Spleen (tissue), 11 donors: ENCODE results near the gene TSC22D1. TPM values are rescaled to one million over a fixed set of nuclear protein-coding genes. Genes with fewer than 3 reads are reported as not detected.

ENCODE experiments used
- DNase-seq: peaks from one replicate; pipeline ENCODE4 v3.0.0-alpha.2; 2020
- H3K27ac ChIP-seq, 8 donors: fragments of 200-600 bp; sonication (generic) in 7 of 8; 1 replicate in 4 of 8; 2 replicates in 4 of 8; pipeline versions ENCODE4 v1.5.0 to v1.8.0; 2016 to 2021; ENCODE audit warnings: inconsistent platforms in 4 of 8, mild to moderate bottlenecking in 4 of 8, moderate library complexity in 1 of 8
- H3K27me3 ChIP-seq, 7 donors: fragments of 200-600 bp; sonication (generic) in 6 of 7; replicated peaks in 1 of 7; 1 replicate in 4 of 7; 2 replicates in 3 of 7; pipeline versions ENCODE4 v1.5.0 to v1.8.0; 2016 to 2021; ENCODE audit warnings: inconsistent platforms in 3 of 7, mild to moderate bottlenecking in 1 of 7
- H3K36me3 ChIP-seq, 6 donors: fragments of 200-600 bp; sonication (generic) in 5 of 6; 1 replicate in 4 of 6; 2 replicates in 2 of 6; pipeline versions ENCODE4 v1.5.0 to v1.8.0; 2016 to 2021; ENCODE audit warnings: inconsistent platforms in 2 of 6
- H3K4me1 ChIP-seq, 6 donors: fragments of 200-600 bp; sonication (generic) in 5 of 6; 1 replicate in 3 of 6; 2 replicates in 3 of 6; pipeline versions ENCODE4 v1.5.0 to v1.8.0; 2016 to 2021; ENCODE audit warnings: inconsistent platforms in 3 of 6
- H3K4me3 ChIP-seq, 8 donors: fragments of 200-600 bp; sonication (generic) in 7 of 8; 1 replicate in 4 of 8; 2 replicates in 4 of 8; pipeline versions ENCODE4 v1.5.0 to v1.8.0; 2016 to 2021; ENCODE audit warnings: inconsistent platforms in 4 of 8, mild to moderate bottlenecking in 4 of 8, moderate library complexity in 2 of 8
- H3K9me3 ChIP-seq, 8 donors: fragments of 200-600 bp; sonication (generic) in 7 of 8; 1 replicate in 4 of 8; 2 replicates in 4 of 8; pipeline versions ENCODE4 v1.5.0 to v1.8.0; 2016 to 2021; ENCODE audit warnings: inconsistent platforms in 4 of 8
- CTCF ChIP-seq, 11 experiments: fragments of 200-600 bp in 7 of 11; fragments of 450-650 bp in 4 of 11; sonication (generic) in 4 of 11; IDR thresholded peaks in 8 of 11; conservative IDR thresholded peaks in 3 of 11; 1 replicate in 7 of 11; 2 replicates in 4 of 11; pipeline versions ENCODE4 v1.4.0 to v1.8.0; 2016 to 2021; ENCODE audit warnings: antibody characterized with exemption in 11 of 11, inconsistent platforms in 4 of 11, mild to moderate bottlenecking in 1 of 11
- POLR2A ChIP-seq, 3 donors: fragments of 450-650 bp; IDR thresholded peaks; one replicate each; pipeline ENCODE4 v1.5.1; 2017; ENCODE audit warnings: antibody characterized with exemption in 3 of 3, mild to moderate bottlenecking in 1 of 3
- POLR2AphosphoS5 ChIP-seq, 3 donors: sonication (generic); formaldehyde crosslinking; IDR thresholded peaks; one replicate each; pipeline ENCODE4 v1.5.1; 2017; ENCODE audit warnings: antibody characterized with exemption in 3 of 3
- WGBS, 5 donors: extraction: QIAGEN DNeasy Blood & Tissue Kit in 3 of 5; methylation state at CpG; one replicate each; pipeline versions ENCODE4 v1.1.5 to v1.1.7; 2013 to 2018; 5-methylcytosine and 5-hydroxymethylcytosine counted together
- intact Hi-C: fragments of 100-400 bp; cut with DNase I; formaldehyde crosslinking; loops from one replicate; pipeline ENCODE4 v1.15.0; 2023; ENCODE audit warnings: low total_unique reads
- polyA plus RNA-seq, 3 donors: library from polyadenylated mRNA; stranded (reverse); fragments of 200-250 nt; gene quantifications; one replicate each; pipeline ENCODE4 v1.2.1, GENCODE V29; 2013
- total RNA-seq, 7 donors: library from RNA; depleted of rRNA in 3 of 7; stranded (reverse); fragments of >200 nt in 3 of 7; fragmentation: NEBNext Ultra II Directional in 4 of 7; extraction: Animal tissue kit (Norgen Biotek cat#: 25700) in 4 of 7; gene quantifications; one replicate each; pipeline versions ENCODE4 v1.1.0 to v1.2.1, GENCODE V29; 2016 to 2021
- donor health status: healthy with polysubstance abuse.
- donor health status: DM: no; HTN: no; CAD: no; lungs with moderate emphysema.
- donor health status: DM: no; HTN: no; CAD: no.
- donor health status: Bipolar disorder and iron deficiency.
- donor health status: healthy.
- donor health status: DM: no; HTN: no; CAD: no.
- donor health status: DM: yes; HTN: yes; CAD: no.

Gene TSC22D1
- total and polyA plus RNA-seq, 10 donors, result 14.3 to 66.3 (median 42.6) TPM

DNA sequence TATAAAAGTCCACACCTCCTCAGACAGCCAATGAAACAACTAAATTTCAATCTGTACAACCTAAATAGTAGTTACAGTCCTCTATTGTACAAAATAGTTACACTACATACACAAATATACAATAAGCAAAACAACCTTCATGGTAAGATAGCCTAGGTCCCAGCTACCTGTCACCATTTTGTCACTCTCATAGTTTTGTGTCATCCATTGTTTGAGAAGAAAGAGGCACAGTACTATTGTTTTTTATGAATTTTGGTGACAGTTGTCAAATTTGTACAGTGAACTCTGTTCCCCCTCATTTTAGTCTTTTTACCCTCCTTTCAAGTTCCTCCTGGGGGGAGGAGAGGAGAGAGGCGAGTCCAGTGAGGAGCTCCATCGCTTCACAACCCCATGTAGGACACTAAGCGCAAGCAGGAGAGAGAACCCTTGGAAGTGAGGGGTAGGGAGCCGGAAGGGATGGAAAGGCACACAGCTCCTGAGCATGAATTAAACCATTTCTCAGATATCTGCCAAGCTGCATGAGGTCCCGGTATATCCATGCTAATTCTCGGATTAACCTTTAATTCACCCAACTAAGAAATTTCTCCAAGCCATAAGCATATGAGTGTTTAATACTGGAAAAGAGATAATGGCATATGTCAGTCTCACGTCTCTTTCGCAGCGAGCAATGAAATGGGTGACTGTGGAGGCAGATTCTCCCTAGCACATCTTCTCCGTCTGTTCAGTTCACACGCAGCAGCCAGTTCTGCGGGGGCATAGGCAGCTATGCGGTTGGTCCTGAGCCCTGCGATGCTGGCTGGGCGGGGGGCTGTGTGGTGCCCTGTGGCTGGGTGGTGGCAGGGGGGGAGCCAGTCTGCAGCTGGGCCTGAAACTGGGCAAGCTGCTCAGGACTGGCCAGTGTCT lies 142.0 kb downstream of the TSC22D1 start:
- Histone ChIP-seq H3K4me1 (peaks cover 13 to 48% (median 35%) of the 10 kb centered on the region in 6 donors), H3K27me3 (peaks cover 0 to 21% (median 0%) of the 10 kb centered on the region in 7 donors), H3K4me3 (peak overlapping the region in 4 of 8 donors; percentile 50 to 77 (median 54)), H3K9me3 (no peaks in the 10 kb centered on the region), H3K36me3 (peaks cover 0 to 21% (median 5%) of the 10 kb centered on the region in 6 donors), H3K27ac (peak overlapping the region in 7 of 8 donors; percentile 56 to 90 (median 86))
- DNase-seq, result peak; percentile 83
- intact Hi-C loops, result no loop called here
- TF ChIP-seq POLR2AphosphoS5 (IDR thresholded peaks at IDR 0.05), result no peak
- no peak for TF ChIP-seq CTCF (IDR thresholded peaks at IDR 0.05 in 8 of 11, conservative IDR thresholded peaks at IDR 0.05 in 3 of 11)
- 85 to 95% (median 91%) methylated on average over 14 to 15 of the region's 15 CpGs for WGBS, 5 donors

GRCh38 chr13:44432650-44433049 lies 143.5 kb downstream of the TSC22D1 start:
- no peak overlapping the region for H3K27ac ChIP-seq
- peaks cover 10 to 43% (median 30%) of the 10 kb centered on the region in 6 donors for H3K4me1 ChIP-seq
- 79 to 89% (median 88%) methylated on average over 5 of the region's 5 CpGs for WGBS, 5 donors
- H3K36me3 ChIP-seq, result peaks cover 0 to 21% (median 5%) of the 10 kb centered on the region in 6 donors
- H3K9me3 ChIP-seq, result no peaks in the 10 kb centered on the region
- TF ChIP-seq CTCF (IDR thresholded peaks at IDR 0.05 in 8 of 11, conservative IDR thresholded peaks at IDR 0.05 in 3 of 11) (no peak), POLR2AphosphoS5 (IDR thresholded peaks at IDR 0.05) (no peak), POLR2A (IDR thresholded peaks at IDR 0.05) (no peak)
- intact Hi-C loops, result no loop called here
- H3K4me3 ChIP-seq, result no peak overlapping the region
- no peak for DNase-seq
- peaks cover 0 to 21% (median 0%) of the 10 kb centered on the region in 7 donors for H3K27me3 ChIP-seq

GRCh38 chr13:44431150-44431549 lies 145.0 kb downstream of the TSC22D1 start:
- Histone ChIP-seq H3K4me3 (no peak overlapping the region), H3K36me3 (peaks cover 0 to 21% (median 5%) of the 10 kb centered on the region in 6 donors), H3K4me1 (peaks cover 4 to 28% (median 18%) of the 10 kb centered on the region in 6 donors), H3K27me3 (peaks cover 0 to 9% (median 0%) of the 10 kb centered on the region in 7 donors), H3K27ac (no peak overlapping the region), H3K9me3 (no peaks in the 10 kb centered on the region)
- intact Hi-C loops, result no loop called here
- WGBS, 5 donors, result 83 to 90% (median 88%) methylated on average over 3 to 4 of the region's 4 CpGs
- TF ChIP-seq CTCF (IDR thresholded peaks at IDR 0.05 in 8 of 11, conservative IDR thresholded peaks at IDR 0.05 in 3 of 11) (no peak), POLR2AphosphoS5 (IDR thresholded peaks at IDR 0.05) (no peak)
- no peak for DNase-seq

- 77 to 86% (median 85%) methylated on average over 2 of the region's 2 CpGs for WGBS, 5 donors
- intact Hi-C loops, result no loop called here
- H3K27ac ChIP-seq, result no peak overlapping the region
Observed at GRCh38 chr13:44429311-44429710, 146.8 kb downstream of the TSC22D1 start.

More at GRCh38 chr13:44429311-44429710, 146.8 kb downstream of the TSC22D1 start:
- TF ChIP-seq POLR2A (IDR thresholded peaks at IDR 0.05), result no peak
- no peak for TF ChIP-seq POLR2AphosphoS5 (IDR thresholded peaks at IDR 0.05)
- TF ChIP-seq CTCF (IDR thresholded peaks at IDR 0.05 in 8 of 11, conservative IDR thresholded peaks at IDR 0.05 in 3 of 11), result no peak
- Histone ChIP-seq H3K9me3 (no peaks in the 10 kb centered on the region), H3K36me3 (peaks cover 0 to 17% (median 3%) of the 10 kb centered on the region in 6 donors), H3K4me1 (peaks cover 0 to 12% (median 3%) of the 10 kb centered on the region in 6 donors), H3K4me3 (no peak overlapping the region), H3K27me3 (no peaks in the 10 kb centered on the region)
- no peak for DNase-seq
